ENCODE measurements around the gene GPC4.
"Not testable (repeated sequence)": the region's sequence is repeated elsewhere in the genome, so short reads cannot be mapped to it uniquely, and the experiment has no call there.

GPC4 gene

GRCh38 chrX:133346026-133346425 lies 69.3 kb downstream of the GPC4 start:
- Histone ChIP-seq H3K27me3 (ENCODE audit: control insufficient read depth in 1 of 2, insufficient read depth in 2 of 2, low read length in 2 of 2) (no peaks in the 10 kb centered on the region), H3K4me1 (ENCODE audit: control insufficient read depth in 1 of 2, insufficient read depth in 2 of 2, low read length in 2 of 2) (peaks cover 0 to under 1% of the 10 kb centered on the region in 2 donors), H3K36me3 (ENCODE audit: control insufficient read depth in 1 of 2, insufficient read depth in 2 of 2, low read length in 2 of 2) (no peaks in the 10 kb centered on the region), H3K27ac (ENCODE audit: low read depth, low read length) (no peak overlapping the region), H3K9me3 (ENCODE audit: control insufficient read depth in 1 of 2, low read length in 2 of 2) (no peaks in the 10 kb centered on the region), H3K9ac (ENCODE audit: low read depth in 1 of 2, low read length in 2 of 2) (no peak overlapping the region), H3K4me3 (ENCODE audit: low read depth in 1 of 2, low read length in 2 of 2) (no peak overlapping the region)

GRCh38 chrX:133339566-133339965 lies 75.7 kb downstream of the GPC4 start:
- H3K27ac ChIP-seq (ENCODE audit: low read depth, low read length): no peak overlapping the region
- H3K36me3 ChIP-seq (ENCODE audit: control insufficient read depth in 1 of 2, insufficient read depth in 2 of 2, low read length in 2 of 2): no peaks in the 10 kb centered on the region
- peaks cover 0 to 6% of the 10 kb centered on the region in 2 donors for H3K4me1 ChIP-seq (ENCODE audit: control insufficient read depth in 1 of 2, insufficient read depth in 2 of 2, low read length in 2 of 2)
- no peak overlapping the region for H3K9ac ChIP-seq (ENCODE audit: low read depth in 1 of 2, low read length in 2 of 2)
- H3K4me3 ChIP-seq (ENCODE audit: low read depth in 1 of 2, low read length in 2 of 2): no peak overlapping the region
- H3K27me3 ChIP-seq (ENCODE audit: control insufficient read depth in 1 of 2, insufficient read depth in 2 of 2, low read length in 2 of 2): no peaks in the 10 kb centered on the region
- no peaks in the 10 kb centered on the region for H3K9me3 ChIP-seq (ENCODE audit: control insufficient read depth in 1 of 2, low read length in 2 of 2)

GRCh38 chrX:133337250-133337649 lies 78.0 kb downstream of the GPC4 start:
- Histone ChIP-seq H3K27ac (ENCODE audit: low read depth, low read length) (no peak overlapping the region), H3K9ac (ENCODE audit: low read depth in 1 of 2, low read length in 2 of 2) (no peak overlapping the region), H3K36me3 (ENCODE audit: control insufficient read depth in 1 of 2, insufficient read depth in 2 of 2, low read length in 2 of 2) (no peaks in the 10 kb centered on the region), H3K4me1 (ENCODE audit: control insufficient read depth in 1 of 2, insufficient read depth in 2 of 2, low read length in 2 of 2) (peaks cover 0 to 6% of the 10 kb centered on the region in 2 donors), H3K4me3 (ENCODE audit: low read depth in 1 of 2, low read length in 2 of 2) (no peak overlapping the region), H3K9me3 (ENCODE audit: control insufficient read depth in 1 of 2, low read length in 2 of 2) (no peaks in the 10 kb centered on the region), H3K27me3 (ENCODE audit: control insufficient read depth in 1 of 2, insufficient read depth in 2 of 2, low read length in 2 of 2) (no peaks in the 10 kb centered on the region)

GRCh38 chrX:133335027-133335426 lies 80.3 kb downstream of the GPC4 start:
- H3K27me3 ChIP-seq (ENCODE audit: control insufficient read depth in 1 of 2, insufficient read depth in 2 of 2, low read length in 2 of 2): no peaks in the 10 kb centered on the region
- H3K9me3 ChIP-seq (ENCODE audit: control insufficient read depth in 1 of 2, low read length in 2 of 2): no peaks in the 10 kb centered on the region
- peaks cover 0 to 6% of the 10 kb centered on the region in 2 donors for H3K4me1 ChIP-seq (ENCODE audit: control insufficient read depth in 1 of 2, insufficient read depth in 2 of 2, low read length in 2 of 2)
- H3K9ac ChIP-seq (ENCODE audit: low read depth in 1 of 2, low read length in 2 of 2): no peak overlapping the region
- no peak overlapping the region for H3K27ac ChIP-seq (ENCODE audit: low read depth, low read length)
- H3K36me3 ChIP-seq (ENCODE audit: control insufficient read depth in 1 of 2, insufficient read depth in 2 of 2, low read length in 2 of 2): no peaks in the 10 kb centered on the region
- H3K4me3 ChIP-seq (ENCODE audit: low read depth in 1 of 2, low read length in 2 of 2): no peak overlapping the region

- Histone ChIP-seq H3K4me1 (ENCODE audit: control insufficient read depth in 1 of 2, insufficient read depth in 2 of 2, low read length in 2 of 2) (peaks cover 0 to 5% of the 10 kb centered on the region in 2 donors), H3K36me3 (ENCODE audit: control insufficient read depth in 1 of 2, insufficient read depth in 2 of 2, low read length in 2 of 2) (no peaks in the 10 kb centered on the region), H3K9me3 (ENCODE audit: control insufficient read depth in 1 of 2, low read length in 2 of 2) (no peaks in the 10 kb centered on the region), H3K27ac (ENCODE audit: low read depth, low read length) (no peak overlapping the region), H3K9ac (ENCODE audit: low read depth in 1 of 2, low read length in 2 of 2) (no peak overlapping the region), H3K27me3 (ENCODE audit: control insufficient read depth in 1 of 2, insufficient read depth in 2 of 2, low read length in 2 of 2) (no peaks in the 10 kb centered on the region), H3K4me3 (ENCODE audit: low read depth in 1 of 2, low read length in 2 of 2) (no peak overlapping the region)
These were observed 82.0 kb downstream of the GPC4 start for GRCh38 chrX:133333154-133333750.

GRCh38 chrX:133332737-133333136 lies 82.6 kb downstream of the GPC4 start:
- no peak overlapping the region for H3K9ac ChIP-seq (ENCODE audit: low read depth in 1 of 2, low read length in 2 of 2)
- H3K9me3 ChIP-seq (ENCODE audit: control insufficient read depth in 1 of 2, low read length in 2 of 2): no peaks in the 10 kb centered on the region
- no peak overlapping the region for H3K27ac ChIP-seq (ENCODE audit: low read depth, low read length)
- no peaks in the 10 kb centered on the region for H3K36me3 ChIP-seq (ENCODE audit: control insufficient read depth in 1 of 2, insufficient read depth in 2 of 2, low read length in 2 of 2)
- no peak overlapping the region for H3K4me3 ChIP-seq (ENCODE audit: low read depth in 1 of 2, low read length in 2 of 2)
- H3K27me3 ChIP-seq (ENCODE audit: control insufficient read depth in 1 of 2, insufficient read depth in 2 of 2, low read length in 2 of 2): no peaks in the 10 kb centered on the region
- no peaks in the 10 kb centered on the region for H3K4me1 ChIP-seq (ENCODE audit: control insufficient read depth in 1 of 2, insufficient read depth in 2 of 2, low read length in 2 of 2)

- H3K9ac ChIP-seq (ENCODE audit: low read depth in 1 of 2, low read length in 2 of 2): no peak overlapping the region
- no peaks in the 10 kb centered on the region for H3K4me1 ChIP-seq (ENCODE audit: control insufficient read depth in 1 of 2, insufficient read depth in 2 of 2, low read length in 2 of 2)
- no peaks in the 10 kb centered on the region for H3K27me3 ChIP-seq (ENCODE audit: control insufficient read depth in 1 of 2, insufficient read depth in 2 of 2, low read length in 2 of 2)
- H3K27ac ChIP-seq (ENCODE audit: low read depth, low read length): no peak overlapping the region
- no peaks in the 10 kb centered on the region for H3K9me3 ChIP-seq (ENCODE audit: control insufficient read depth in 1 of 2, low read length in 2 of 2)
- no peaks in the 10 kb centered on the region for H3K36me3 ChIP-seq (ENCODE audit: control insufficient read depth in 1 of 2, insufficient read depth in 2 of 2, low read length in 2 of 2)
- H3K4me3 ChIP-seq (ENCODE audit: low read depth in 1 of 2, low read length in 2 of 2): no peak overlapping the region
These were observed 84.3 kb downstream of the GPC4 start for GRCh38 chrX:133330956-133331355.

GRCh38 chrX:133325422-133325821 lies 89.9 kb downstream of the GPC4 start:
- H3K9me3 ChIP-seq (ENCODE audit: control insufficient read depth in 1 of 2, low read length in 2 of 2): no peaks in the 10 kb centered on the region
- no peak overlapping the region for H3K9ac ChIP-seq (ENCODE audit: low read depth in 1 of 2, low read length in 2 of 2)
- H3K27me3 ChIP-seq (ENCODE audit: control insufficient read depth in 1 of 2, insufficient read depth in 2 of 2, low read length in 2 of 2): no peaks in the 10 kb centered on the region
- H3K4me1 ChIP-seq (ENCODE audit: control insufficient read depth in 1 of 2, insufficient read depth in 2 of 2, low read length in 2 of 2): no peaks in the 10 kb centered on the region
- H3K36me3 ChIP-seq (ENCODE audit: control insufficient read depth in 1 of 2, insufficient read depth in 2 of 2, low read length in 2 of 2): no peaks in the 10 kb centered on the region
- H3K27ac ChIP-seq (ENCODE audit: low read depth, low read length): no peak overlapping the region
- H3K4me3 ChIP-seq (ENCODE audit: low read depth in 1 of 2, low read length in 2 of 2): no peak overlapping the region

GRCh38 chrX:133323431-133323830 lies 91.9 kb downstream of the GPC4 start:
- Histone ChIP-seq H3K9ac (ENCODE audit: low read depth in 1 of 2, low read length in 2 of 2) (no peak overlapping the region), H3K4me3 (ENCODE audit: low read depth in 1 of 2, low read length in 2 of 2) (no peak overlapping the region), H3K27me3 (ENCODE audit: control insufficient read depth in 1 of 2, insufficient read depth in 2 of 2, low read length in 2 of 2) (no peaks in the 10 kb centered on the region), H3K4me1 (ENCODE audit: control insufficient read depth in 1 of 2, insufficient read depth in 2 of 2, low read length in 2 of 2) (no peaks in the 10 kb centered on the region), H3K9me3 (ENCODE audit: control insufficient read depth in 1 of 2, low read length in 2 of 2) (no peaks in the 10 kb centered on the region), H3K27ac (ENCODE audit: low read depth, low read length) (no peak overlapping the region), H3K36me3 (ENCODE audit: control insufficient read depth in 1 of 2, insufficient read depth in 2 of 2, low read length in 2 of 2) (no peaks in the 10 kb centered on the region)

- H3K4me1 ChIP-seq (ENCODE audit: control insufficient read depth in 1 of 2, insufficient read depth in 2 of 2, low read length in 2 of 2); H3K27me3 ChIP-seq (ENCODE audit: control insufficient read depth in 1 of 2, insufficient read depth in 2 of 2, low read length in 2 of 2); H3K27ac ChIP-seq (ENCODE audit: low read depth, low read length); H3K4me3 ChIP-seq (ENCODE audit: low read depth in 1 of 2, low read length in 2 of 2); H3K9ac ChIP-seq (ENCODE audit: low read depth in 1 of 2, low read length in 2 of 2); H3K36me3 ChIP-seq (ENCODE audit: control insufficient read depth in 1 of 2, insufficient read depth in 2 of 2, low read length in 2 of 2); H3K9me3 ChIP-seq (ENCODE audit: control insufficient read depth in 1 of 2, low read length in 2 of 2): not testable (repeated sequence)
These were observed 93.0 kb downstream of the GPC4 start for GRCh38 chrX:133322269-133322668.

GRCh38 chrX:133321451-133321850 lies 93.8 kb downstream of the GPC4 start:
- Histone ChIP-seq H3K27ac (ENCODE audit: low read depth, low read length) (no peak overlapping the region), H3K27me3 (ENCODE audit: control insufficient read depth in 1 of 2, insufficient read depth in 2 of 2, low read length in 2 of 2) (no peaks in the 10 kb centered on the region)

More at GRCh38 chrX:133321451-133321850, 93.8 kb downstream of the GPC4 start:
- Histone ChIP-seq H3K4me1 (ENCODE audit: control insufficient read depth in 1 of 2, insufficient read depth in 2 of 2, low read length in 2 of 2) (no peaks in the 10 kb centered on the region), H3K4me3 (ENCODE audit: low read depth in 1 of 2, low read length in 2 of 2) (no peak overlapping the region), H3K9me3 (ENCODE audit: control insufficient read depth in 1 of 2, low read length in 2 of 2) (no peaks in the 10 kb centered on the region), H3K9ac (ENCODE audit: low read depth in 1 of 2, low read length in 2 of 2) (no peak overlapping the region), H3K36me3 (ENCODE audit: control insufficient read depth in 1 of 2, insufficient read depth in 2 of 2, low read length in 2 of 2) (no peaks in the 10 kb centered on the region)
